ENCODE results near the gene GCNT2.

DNA sequence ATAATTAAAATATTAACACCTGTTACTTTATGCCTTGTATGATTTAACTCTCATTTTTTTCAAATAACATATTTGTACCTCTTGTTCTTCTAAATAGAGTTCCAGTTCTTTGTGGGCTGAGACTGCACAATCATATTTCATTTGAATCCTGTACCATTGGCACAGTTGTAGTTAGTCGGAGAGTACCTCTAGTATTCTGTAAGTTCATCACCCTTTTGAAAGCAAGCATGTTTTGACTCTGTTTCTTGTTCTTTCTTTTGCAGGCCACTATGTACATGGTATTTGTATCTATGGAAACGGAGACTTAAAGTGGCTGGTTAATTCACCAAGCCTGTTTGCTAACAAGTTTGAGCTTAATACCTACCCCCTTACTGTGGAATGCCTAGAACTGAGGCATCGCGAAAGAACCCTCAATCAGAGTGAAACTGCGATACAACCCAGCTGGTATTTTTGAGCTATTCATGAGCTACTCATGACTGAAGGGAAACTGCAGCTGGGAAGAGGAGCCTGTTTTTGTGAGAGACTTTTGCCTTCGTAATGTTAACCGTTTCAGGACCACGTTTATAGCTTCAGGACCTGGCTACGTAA, 105.1 kb downstream of the GCNT2 start:
- TF ChIP-seq POLR2A (IDR thresholded peaks at IDR 0.05) (no peak), EP300 (IDR thresholded peaks at IDR 0.05) (no peak), POLR2AphosphoS5 (IDR thresholded peaks at IDR 0.05) (no peak)
- TF ChIP-seq, protein P1, sequence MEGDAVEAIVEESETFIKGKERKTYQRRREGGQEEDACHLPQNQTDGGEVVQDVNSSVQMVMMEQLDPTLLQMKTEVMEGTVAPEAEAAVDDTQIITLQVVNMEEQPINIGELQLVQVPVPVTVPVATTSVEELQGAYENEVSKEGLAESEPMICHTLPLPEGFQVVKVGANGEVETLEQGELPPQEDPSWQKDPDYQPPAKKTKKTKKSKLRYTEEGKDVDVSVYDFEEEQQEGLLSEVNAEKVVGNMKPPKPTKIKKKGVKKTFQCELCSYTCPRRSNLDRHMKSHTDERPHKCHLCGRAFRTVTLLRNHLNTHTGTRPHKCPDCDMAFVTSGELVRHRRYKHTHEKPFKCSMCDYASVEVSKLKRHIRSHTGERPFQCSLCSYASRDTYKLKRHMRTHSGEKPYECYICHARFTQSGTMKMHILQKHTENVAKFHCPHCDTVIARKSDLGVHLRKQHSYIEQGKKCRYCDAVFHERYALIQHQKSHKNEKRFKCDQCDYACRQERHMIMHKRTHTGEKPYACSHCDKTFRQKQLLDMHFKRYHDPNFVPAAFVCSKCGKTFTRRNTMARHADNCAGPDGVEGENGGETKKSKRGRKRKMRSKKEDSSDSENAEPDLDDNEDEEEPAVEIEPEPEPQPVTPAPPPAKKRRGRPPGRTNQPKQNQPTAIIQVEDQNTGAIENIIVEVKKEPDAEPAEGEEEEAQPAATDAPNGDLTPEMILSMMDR (IDR thresholded peaks at IDR 0.05), result no peak

Data from gastroesophageal sphincter (tissue), 3 donors.